ENCODE data around the gene RSPH6A. TPM values are rescaled to one million over a fixed set of nuclear protein-coding genes. Genes with fewer than 3 reads are reported as not detected.
A peak's percentile ranks its signal among the peaks of the same experiment; 100 is the strongest.
"Not testable (repeated sequence)": the region's sequence is repeated elsewhere in the genome, so short reads cannot be mapped to it uniquely, and the experiment has no call there.

The RSPH6A gene
- polyA plus RNA-seq, 6 donors from 2014 or later = not detected

DNA sequence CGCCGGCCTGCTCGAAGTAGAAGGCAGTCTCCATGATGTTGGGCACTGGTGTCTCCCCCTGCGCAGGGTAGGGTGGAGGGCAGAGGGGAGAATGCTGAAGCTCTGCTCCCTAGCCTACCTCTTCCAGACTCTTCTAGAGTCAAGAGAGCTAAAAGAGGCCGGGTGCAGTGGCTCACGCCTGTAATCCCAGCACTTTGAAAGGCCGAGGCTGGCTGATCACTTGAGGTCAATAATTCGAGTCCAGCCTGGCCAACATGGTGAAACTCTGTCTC is 10.2 kb downstream of the RSPH6A start:
- H3K27me3 Mint-ChIP-seq = peaks cover 0 to 13% (median 12%) of the 10 kb centered on the region in 3 donors
- peaks cover 0 to 2% (median 0%) of the 10 kb centered on the region in 7 donors for H3K9me3 Mint-ChIP-seq
- H3K4me3 Mint-ChIP-seq = no peak overlapping the region
- DNase-seq (no peak), ATAC-seq (ENCODE audit: low read depth in 2 of 2) (no peak)
- no peak overlapping the region for H3K27ac Mint-ChIP-seq
- no peaks in the 10 kb centered on the region for H3K36me3 Mint-ChIP-seq
- H3K4me1 Mint-ChIP-seq = peaks cover 0 to 10% (median 7%) of the 10 kb centered on the region in 3 donors

DNA sequence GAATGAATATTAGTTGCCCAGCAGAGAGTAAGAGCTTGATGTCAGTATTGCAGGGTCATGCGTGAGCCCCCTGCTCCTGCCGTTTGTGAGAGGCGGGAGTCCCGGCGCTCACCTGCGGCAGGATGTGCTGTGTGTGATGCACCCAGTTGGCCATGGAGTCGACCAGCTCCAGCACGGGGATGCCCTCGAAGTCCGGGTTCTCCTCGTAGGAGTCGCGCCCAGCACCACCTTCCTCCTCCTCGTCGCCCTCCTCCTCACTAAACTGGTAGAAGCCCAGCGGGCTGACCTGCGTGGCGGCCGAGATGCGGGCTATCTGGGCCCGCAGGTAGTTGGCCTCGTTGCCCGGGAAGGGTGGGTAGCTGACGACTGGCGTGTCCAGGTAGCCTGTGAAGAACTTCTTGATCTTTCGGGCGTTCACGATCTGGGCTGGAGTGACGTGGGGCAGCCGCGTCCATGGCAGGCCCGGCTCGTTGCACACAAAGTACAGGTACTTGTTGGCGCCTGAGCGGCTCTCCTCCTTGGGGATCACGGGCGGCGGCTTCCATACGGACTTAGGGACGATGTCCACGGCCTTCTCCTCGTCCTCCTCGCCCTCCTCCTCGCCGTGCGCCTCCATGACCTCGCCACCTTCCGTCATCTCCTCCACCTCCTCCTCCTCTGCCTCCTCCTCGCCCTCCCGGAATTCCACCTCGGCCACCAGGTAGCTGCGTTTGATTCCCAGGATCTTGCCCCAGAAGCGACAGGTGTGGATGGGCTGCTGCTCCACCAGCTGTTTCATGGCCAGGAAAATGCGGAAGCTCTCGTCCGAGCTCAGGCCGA is 10.8 kb downstream of the RSPH6A start:
- Mint-ChIP-seq H3K9me3 (peaks cover 0 to 2% (median 0%) of the 10 kb centered on the region in 7 donors), H3K4me1 (peaks cover 0 to 7% (median 6%) of the 10 kb centered on the region in 3 donors), H3K36me3 (no peaks in the 10 kb centered on the region), H3K27me3 (peaks cover 0 to 13% (median 12%) of the 10 kb centered on the region in 3 donors), H3K27ac (peak overlapping the region in 1 of 6 donors; percentile 51), H3K4me3 (no peak overlapping the region)
- ATAC-seq (ENCODE audit: low read depth in 2 of 2) (no peak), DNase-seq (no peak)

DNA sequence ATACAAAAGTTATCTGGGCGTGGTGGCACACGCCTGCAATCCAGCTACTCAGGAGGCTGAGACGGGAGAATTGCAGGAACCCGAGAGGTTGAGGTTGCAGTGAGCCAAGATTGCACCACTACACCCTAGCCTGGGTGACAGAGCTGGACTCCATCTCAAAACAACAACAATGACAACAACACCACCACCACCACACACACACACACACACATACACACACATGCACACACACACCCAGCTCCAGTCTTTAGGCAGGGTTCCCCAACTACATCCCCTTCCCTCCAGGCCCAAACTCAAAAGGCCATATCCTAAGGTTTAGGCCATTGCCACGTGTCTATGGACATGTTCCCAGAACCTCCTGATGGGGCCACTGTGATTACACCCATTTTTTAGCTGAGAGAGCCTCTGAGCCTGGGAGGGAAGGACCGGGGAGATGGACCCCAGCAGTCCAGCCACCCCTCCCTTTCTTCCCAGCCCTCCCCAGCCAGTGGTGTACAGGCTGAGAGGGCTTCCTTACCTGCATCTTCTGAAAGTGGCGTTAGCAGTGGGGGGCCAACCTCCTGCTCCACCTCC is 13.4 kb downstream of the RSPH6A start:
- H3K27me3 Mint-ChIP-seq = peaks cover 6 to 19% (median 13%) of the 10 kb centered on the region in 3 donors
- H3K36me3 Mint-ChIP-seq = no peaks in the 10 kb centered on the region
- peaks cover 4 to 13% (median 11%) of the 10 kb centered on the region in 3 donors for H3K4me1 Mint-ChIP-seq
- no peak overlapping the region for H3K4me3 Mint-ChIP-seq
- DNase-seq (no peak), ATAC-seq (ENCODE audit: low read depth in 2 of 2) (no peak)
- peaks cover 0 to 2% (median 0%) of the 10 kb centered on the region in 7 donors for H3K9me3 Mint-ChIP-seq
- peak overlapping the region in 1 of 6 donors; percentile 70 for H3K27ac Mint-ChIP-seq

DNA sequence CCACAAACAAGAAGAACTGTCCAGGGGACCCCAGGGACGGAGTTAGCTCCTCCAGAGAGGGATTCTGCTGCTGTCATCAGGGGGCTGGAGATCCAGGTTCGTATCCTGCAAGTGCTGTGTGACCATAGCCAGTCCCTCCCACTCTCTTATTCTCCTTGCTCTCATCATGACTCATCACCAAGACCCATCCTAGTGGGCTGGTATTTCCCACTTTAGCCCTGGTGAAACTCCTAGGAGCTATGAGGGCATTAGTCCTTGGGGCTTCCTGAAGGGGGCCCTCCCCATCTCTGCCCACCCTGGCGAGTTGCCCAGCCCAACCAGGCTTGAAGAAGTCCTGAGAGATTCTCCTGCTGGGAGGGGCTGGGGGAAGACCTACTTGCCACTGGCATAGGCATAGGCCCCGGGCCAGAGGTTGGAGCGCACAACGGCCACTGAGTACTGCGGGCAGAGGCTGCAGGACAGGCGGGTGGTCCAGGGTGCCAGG is 15.0 kb downstream of the RSPH6A start:
- Mint-ChIP-seq H3K27ac (peak overlapping the region in 1 of 6 donors; percentile 38), H3K27me3 (peaks cover 6 to 22% (median 19%) of the 10 kb centered on the region in 3 donors)

DNA sequence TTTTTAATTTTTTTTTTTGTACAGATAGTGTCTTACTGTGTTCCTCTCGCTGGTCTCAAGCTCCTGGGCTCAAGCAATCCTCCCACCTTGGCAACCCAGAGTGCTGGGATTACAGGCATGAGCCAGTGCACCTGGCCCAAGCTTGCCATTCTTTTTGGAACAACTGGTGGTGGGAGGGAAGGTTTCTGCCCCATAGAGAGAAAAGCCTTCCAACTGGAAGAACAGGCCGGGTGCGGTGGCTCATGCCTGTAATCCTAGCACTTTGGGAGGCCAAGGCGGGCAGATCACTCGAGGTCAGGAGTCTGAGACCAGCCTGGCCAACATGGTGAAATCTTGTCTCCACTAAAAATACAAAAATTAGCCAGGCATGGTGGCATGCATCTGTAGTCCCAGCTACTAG is 15.6 kb downstream of the RSPH6A start:
- not testable (repeated sequence) for ATAC-seq (ENCODE audit: low read depth in 2 of 2); H3K4me1 Mint-ChIP-seq; H3K27ac Mint-ChIP-seq; DNase-seq; H3K9me3 Mint-ChIP-seq; H3K4me3 Mint-ChIP-seq; H3K36me3 Mint-ChIP-seq
- H3K27me3 Mint-ChIP-seq = peaks cover 6 to 28% (median 19%) of the 10 kb centered on the region in 3 donors

More for the DNA sequence above, 15.0 kb downstream of the RSPH6A start:
- Mint-ChIP-seq H3K4me1 (peaks cover 4 to 6% (median 6%) of the 10 kb centered on the region in 3 donors), H3K36me3 (no peaks in the 10 kb centered on the region), H3K4me3 (peak overlapping the region in 1 of 8 donors; percentile 12), H3K9me3 (peaks cover 0 to 2% (median 0%) of the 10 kb centered on the region in 7 donors)
- no peak for ATAC-seq (ENCODE audit: low read depth in 2 of 2)
- DNase-seq = no peak

DNA sequence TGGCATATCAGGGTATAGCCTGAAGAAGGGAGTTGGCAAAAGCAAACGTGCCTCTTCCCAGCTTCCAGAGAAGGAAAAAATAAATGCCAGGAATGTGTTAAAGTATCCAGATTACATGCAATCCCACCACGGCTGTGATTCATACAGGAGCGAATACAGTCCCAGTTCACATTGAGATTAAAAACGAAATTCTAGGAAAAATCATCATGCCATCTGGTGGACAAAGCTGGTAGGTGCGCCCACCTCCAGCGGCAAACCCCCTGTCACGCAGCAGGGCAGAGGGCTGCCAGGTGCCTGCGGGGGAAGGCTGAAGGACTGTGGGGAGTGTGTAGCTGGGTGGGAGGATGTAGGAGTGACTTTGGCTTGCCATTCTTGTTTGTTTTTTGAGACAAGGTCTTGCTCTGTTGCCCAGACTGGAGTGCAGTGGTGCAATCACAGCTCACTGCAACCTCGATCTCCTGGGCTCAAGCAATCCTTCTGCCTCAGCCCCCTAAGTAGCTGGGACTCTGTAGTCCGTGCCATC is 16.1 kb downstream of the RSPH6A start:
- DNase-seq = peak; percentile 66
- Mint-ChIP-seq H3K4me3 (no peak overlapping the region), H3K27ac (peak overlapping the region in 1 of 6 donors; percentile 47), H3K4me1 (peaks cover 5 to 7% (median 6%) of the 10 kb centered on the region in 3 donors), H3K9me3 (peaks cover 0 to 2% (median 0%) of the 10 kb centered on the region in 7 donors), H3K36me3 (no peaks in the 10 kb centered on the region), H3K27me3 (peaks cover 6 to 29% (median 19%) of the 10 kb centered on the region in 3 donors)
- ATAC-seq (ENCODE audit: low read depth in 2 of 2) = peak; percentile 99 to 100

DNA sequence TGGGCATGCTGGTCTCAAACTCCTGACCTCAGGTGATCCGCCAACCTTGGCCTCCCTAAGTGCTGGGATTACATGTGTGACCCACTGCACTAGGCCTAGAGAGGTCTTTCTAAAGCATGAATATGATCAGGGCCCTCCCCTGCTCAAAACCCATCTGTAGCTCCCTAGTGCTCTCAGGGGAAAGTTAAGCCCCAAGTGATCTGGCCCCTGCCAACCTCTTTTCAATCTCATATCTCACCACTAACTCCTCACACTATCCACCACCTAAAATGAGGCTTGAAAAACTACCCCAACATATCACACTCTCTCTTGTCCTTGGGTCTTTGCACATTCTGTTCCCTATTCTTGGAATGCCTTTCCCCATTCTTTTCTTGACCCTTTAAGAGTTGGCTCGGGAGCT is 20.5 kb downstream of the RSPH6A start:
- H3K36me3 Mint-ChIP-seq = no peaks in the 10 kb centered on the region
- no peak for DNase-seq
- no peak for ATAC-seq (ENCODE audit: low read depth in 2 of 2)
- H3K4me3 Mint-ChIP-seq = peak overlapping the region in 3 of 8 donors; percentile 48 to 66 (median 48)
- peaks cover 35 to 41% (median 39%) of the 10 kb centered on the region in 3 donors for H3K4me1 Mint-ChIP-seq
- H3K27me3 Mint-ChIP-seq = peaks cover 6 to 16% (median 8%) of the 10 kb centered on the region in 3 donors
- H3K9me3 Mint-ChIP-seq = peaks cover 0 to 1% (median 0%) of the 10 kb centered on the region in 7 donors
- H3K27ac Mint-ChIP-seq = peak overlapping the region in 3 of 6 donors; percentile 38 to 83 (median 77)

DNA sequence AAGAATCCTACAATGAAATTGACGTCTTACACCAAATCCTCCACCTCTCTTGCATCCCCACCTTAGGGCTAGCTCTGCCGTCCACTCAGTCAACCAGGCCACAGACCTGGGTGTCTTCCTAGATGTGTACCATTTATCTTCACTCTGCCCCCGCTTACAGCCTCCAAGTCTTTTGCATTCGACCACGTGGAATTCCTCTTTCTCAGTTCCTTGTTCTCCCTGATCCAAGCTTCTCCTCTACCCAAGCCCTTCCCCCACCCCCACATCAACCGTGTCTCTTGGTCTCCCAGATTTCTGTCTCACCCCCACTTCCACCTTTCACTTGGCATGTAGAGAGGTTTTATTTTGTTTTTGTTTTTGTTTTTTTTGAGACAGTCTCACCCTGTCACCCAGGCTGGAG is 21.2 kb downstream of the RSPH6A start:
- ATAC-seq (ENCODE audit: low read depth in 2 of 2) (no peak), DNase-seq (no peak)
- H3K36me3 Mint-ChIP-seq = peaks cover 4 to 6% of the 10 kb centered on the region in 2 donors
- H3K9me3 Mint-ChIP-seq = peaks cover 0 to 1% (median 0%) of the 10 kb centered on the region in 7 donors
- peak overlapping the region in 2 of 6 donors; percentile 32 to 95 for H3K27ac Mint-ChIP-seq
- peaks cover 33 to 42% (median 34%) of the 10 kb centered on the region in 3 donors for H3K4me1 Mint-ChIP-seq
- peaks cover 2 to 16% (median 2%) of the 10 kb centered on the region in 3 donors for H3K27me3 Mint-ChIP-seq
- peak overlapping the region in 6 of 8 donors; percentile 32 to 91 (median 82) for H3K4me3 Mint-ChIP-seq

DNA sequence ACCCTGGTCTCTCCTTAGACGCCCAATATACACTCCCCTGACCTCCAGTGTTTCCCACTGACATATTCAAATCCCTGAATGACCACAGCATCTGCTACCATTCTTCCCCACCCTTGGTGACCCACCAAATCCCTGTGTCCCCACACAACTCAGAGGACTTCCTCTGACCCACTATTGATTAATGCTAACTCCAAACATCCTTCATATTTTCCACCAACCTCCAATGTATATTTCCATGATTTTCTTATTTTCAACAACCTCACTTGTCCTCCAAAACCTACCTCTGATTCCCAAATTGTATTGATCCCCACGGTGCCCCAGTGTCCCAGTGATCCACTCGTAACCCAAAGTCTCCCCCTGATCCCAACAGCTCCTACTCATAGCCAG is 21.9 kb downstream of the RSPH6A start:
- ATAC-seq (ENCODE audit: low read depth in 2 of 2) = no peak
- no peak for DNase-seq
- peaks cover 0 to 1% (median 0%) of the 10 kb centered on the region in 7 donors for H3K9me3 Mint-ChIP-seq
- H3K27me3 Mint-ChIP-seq = peaks cover 0 to 16% (median 0%) of the 10 kb centered on the region in 3 donors
- H3K36me3 Mint-ChIP-seq = peaks cover 10 to 11% of the 10 kb centered on the region in 2 donors
- peak overlapping the region; percentile 54 to 91 (median 85) for H3K4me3 Mint-ChIP-seq
- H3K4me1 Mint-ChIP-seq = peaks cover 34 to 44% (median 38%) of the 10 kb centered on the region in 3 donors
- peak overlapping the region; percentile 82 to 97 (median 94) for H3K27ac Mint-ChIP-seq

DNA sequence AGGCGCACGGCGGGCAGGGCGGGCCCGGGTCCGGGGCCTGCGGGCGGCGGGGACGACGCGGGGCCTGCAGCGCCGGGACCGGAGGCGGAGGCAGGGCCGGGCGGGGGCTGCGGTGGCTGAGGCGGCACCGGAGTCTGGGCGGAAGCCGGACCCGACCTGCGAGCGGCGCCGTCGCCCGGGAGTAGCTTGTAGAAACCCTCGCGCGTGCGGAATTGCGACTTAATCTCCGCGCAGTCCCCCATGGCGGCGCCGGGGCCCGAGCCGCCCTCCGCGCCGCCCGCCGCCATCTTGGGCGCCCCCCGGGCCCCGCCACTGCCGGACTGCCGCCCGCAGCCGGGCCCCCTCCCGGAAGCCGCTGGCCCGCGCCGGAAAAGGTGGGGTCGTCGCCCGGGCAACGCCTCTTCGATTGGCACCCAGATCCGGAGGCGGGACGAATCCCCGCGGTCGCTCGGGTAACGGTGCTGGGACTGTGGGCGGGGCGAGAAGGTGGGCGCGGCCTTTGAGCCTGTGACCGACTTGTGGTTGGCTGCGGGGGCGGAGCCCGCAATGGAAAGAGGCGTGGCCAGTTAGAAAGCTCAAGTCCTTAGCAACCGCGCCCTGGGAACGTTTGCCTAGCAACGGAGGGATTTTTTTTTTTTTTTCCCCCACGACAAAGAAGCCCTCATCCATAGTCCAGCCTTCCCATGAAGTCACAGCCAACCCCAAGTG is 22.5 kb downstream of the RSPH6A start, which contains the start of gene DMWD:
Gene DMWD, minus strand, starts transcription at position 376 of the 708 bp plus-strand sequence. Its CDS starts 89 bp downstream, at position 287.
- Mint-ChIP-seq H3K27me3 (peaks cover 0 to 16% (median 0%) of the 10 kb centered on the region in 3 donors), H3K4me1 (peaks cover 34 to 49% (median 44%) of the 10 kb centered on the region in 3 donors), H3K4me3 (peak within 1 kb of the TSS; percentile 84 to 95 (median 90)), H3K36me3 (peaks cover 10 to 17% of the 10 kb centered on the region in 2 donors), H3K27ac (peak within 1 kb of the TSS; percentile 82 to 97 (median 95)), H3K9me3 (no peaks in the 10 kb centered on the region)
- peak; percentile 99 for DNase-seq
- ATAC-seq (ENCODE audit: low read depth in 2 of 2) = peak; percentile 93

DNA sequence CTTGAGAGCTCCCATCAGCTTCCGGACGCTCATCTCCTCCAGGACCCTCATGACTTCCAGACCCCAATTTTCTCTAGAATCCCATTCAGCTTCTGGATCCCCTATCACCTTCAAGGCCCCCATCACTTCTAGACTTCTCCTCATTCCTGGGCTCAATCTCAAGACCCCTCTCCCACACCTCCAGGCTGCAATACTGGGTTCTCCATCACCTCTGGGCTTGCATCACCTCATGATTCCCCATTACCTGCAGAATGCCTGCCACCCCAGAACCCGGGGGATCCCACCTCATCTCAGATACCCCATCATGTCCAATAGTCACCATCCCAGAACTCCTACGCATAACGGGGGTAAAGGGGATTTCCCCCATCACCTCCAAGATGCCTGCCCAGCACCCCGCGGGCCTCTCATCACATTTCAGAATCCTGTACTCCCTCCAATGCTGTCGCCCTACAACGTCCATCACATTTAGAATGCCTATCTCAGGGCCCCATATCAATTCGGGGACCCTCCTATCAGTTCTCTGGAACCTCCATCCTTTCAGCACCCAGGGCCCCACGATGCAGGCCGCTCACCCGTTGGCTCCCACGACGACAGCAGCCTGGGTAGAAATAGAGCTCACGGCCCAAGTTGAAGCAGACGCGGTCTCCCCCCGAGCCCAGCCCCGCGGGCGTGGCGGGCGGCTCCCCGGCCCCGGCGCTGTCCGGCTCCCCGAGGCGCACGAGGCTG is 23.2 kb downstream of the RSPH6A start:
- ATAC-seq (ENCODE audit: low read depth in 2 of 2) = peak in 1 of 2 donors; percentile 5
- no peak for DNase-seq
- Mint-ChIP-seq H3K9me3 (no peaks in the 10 kb centered on the region), H3K36me3 (peaks cover 10 to 17% of the 10 kb centered on the region in 2 donors), H3K27me3 (peaks cover 0 to 16% (median 0%) of the 10 kb centered on the region in 3 donors), H3K4me1 (peaks cover 34 to 50% (median 47%) of the 10 kb centered on the region in 3 donors), H3K27ac (peak overlapping the region; percentile 76 to 95 (median 92)), H3K4me3 (peak overlapping the region; percentile 84 to 95 (median 90))

DNA sequence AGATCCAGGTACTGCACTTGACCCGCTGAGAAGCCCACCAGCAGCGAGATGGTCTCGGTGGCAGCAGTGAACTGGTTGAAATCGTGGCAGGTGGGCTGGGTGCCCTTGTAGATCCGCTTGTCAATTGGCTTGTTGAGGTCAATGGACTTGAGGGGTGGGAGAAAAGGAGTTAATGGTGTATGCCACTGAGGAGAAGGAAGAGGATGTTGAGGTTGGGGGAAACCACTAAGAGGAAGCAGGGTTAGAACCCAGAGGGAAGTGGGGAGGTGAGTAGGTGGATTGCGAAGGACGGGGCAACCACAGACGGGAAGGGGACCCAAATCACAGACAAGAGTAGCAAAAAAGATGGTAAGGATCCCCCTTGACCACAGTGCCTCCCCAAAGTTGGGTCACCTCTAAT is 24.2 kb downstream of the RSPH6A start:
- Mint-ChIP-seq H3K4me1 (peaks cover 34 to 50% (median 47%) of the 10 kb centered on the region in 3 donors), H3K27ac (peak overlapping the region in 5 of 6 donors; percentile 38 to 97 (median 83)), H3K36me3 (peaks cover 10 to 24% of the 10 kb centered on the region in 2 donors), H3K27me3 (peaks cover 0 to 11% (median 0%) of the 10 kb centered on the region in 3 donors), H3K9me3 (no peaks in the 10 kb centered on the region), H3K4me3 (peak overlapping the region; percentile 71 to 94 (median 88))
- DNase-seq = peak; percentile 58
- ATAC-seq (ENCODE audit: low read depth in 2 of 2) = peak; percentile 22 to 23

Measured in naive B cell (primary cell).